ENCODE data around the gene FANCC. TPM values are rescaled to one million over a fixed set of nuclear protein-coding genes. Genes with fewer than 3 reads are reported as not detected.
A peak's percentile ranks its signal among the peaks of the same experiment; 100 is the strongest.

The FANCC gene
- total RNA-seq, 2 donors from 2014 or later, result 7.5 to 12.5 TPM

GRCh38 chr9:95089257-95090022, 228.1 kb downstream of the FANCC start:
- Histone ChIP-seq H3K9me3 (no peaks in the 10 kb centered on the region), H3K27me3 (no peaks in the 10 kb centered on the region), H3K27ac (peak overlapping the region; percentile 57 to 72 (median 68)), H3K4me1 (peaks cover 77% of the 10 kb centered on the region), H3K4me3 (no peak overlapping the region), H3K36me3 (replicated peaks in 1 of 2; ENCODE audit: insufficient read depth in 1 of 2, low read depth in 2 of 2) (peaks cover 0 to 6% of the 10 kb centered on the region in 2 donors)
- whole genome bisulfite sequencing, 2 donors, result 80 to 81% methylated on average over 16 of the region's 16 CpGs
- intact Hi-C loops (cut with DNase I), result no loop called here
- DNase-seq (peak in 2 of 4 donors; percentile 15), ATAC-seq (no peak)
- TF ChIP-seq CTCF (IDR thresholded peaks at IDR 0.05) (no peak), POLR2A (IDR thresholded peaks at IDR 0.05) (no peak)

- Histone ChIP-seq H3K27me3 (no peaks in the 10 kb centered on the region), H3K4me3 (no peak overlapping the region), H3K4me1 (peaks cover 70% of the 10 kb centered on the region), H3K36me3 (replicated peaks in 1 of 2; ENCODE audit: insufficient read depth in 1 of 2, low read depth in 2 of 2) (peaks cover 0 to 7% of the 10 kb centered on the region in 2 donors), H3K9me3 (no peaks in the 10 kb centered on the region), H3K27ac (peak overlapping the region in 3 of 4 donors; percentile 2 to 72 (median 7))
- 76 to 81% methylated on average over 15 to 25 of the region's 26 CpGs for WGBS, 2 donors
- DNase-seq (peak in 3 of 4 donors; percentile 5 to 15 (median 11)), ATAC-seq (no peak)
- intact Hi-C loops (cut with DNase I), result no loop called here
- TF ChIP-seq POLR2A (IDR thresholded peaks at IDR 0.05) (no peak), CTCF (IDR thresholded peaks at IDR 0.05) (no peak)
Observed at GRCh38 chr9:95088421-95089161, 228.9 kb downstream of the FANCC start.

DNA sequence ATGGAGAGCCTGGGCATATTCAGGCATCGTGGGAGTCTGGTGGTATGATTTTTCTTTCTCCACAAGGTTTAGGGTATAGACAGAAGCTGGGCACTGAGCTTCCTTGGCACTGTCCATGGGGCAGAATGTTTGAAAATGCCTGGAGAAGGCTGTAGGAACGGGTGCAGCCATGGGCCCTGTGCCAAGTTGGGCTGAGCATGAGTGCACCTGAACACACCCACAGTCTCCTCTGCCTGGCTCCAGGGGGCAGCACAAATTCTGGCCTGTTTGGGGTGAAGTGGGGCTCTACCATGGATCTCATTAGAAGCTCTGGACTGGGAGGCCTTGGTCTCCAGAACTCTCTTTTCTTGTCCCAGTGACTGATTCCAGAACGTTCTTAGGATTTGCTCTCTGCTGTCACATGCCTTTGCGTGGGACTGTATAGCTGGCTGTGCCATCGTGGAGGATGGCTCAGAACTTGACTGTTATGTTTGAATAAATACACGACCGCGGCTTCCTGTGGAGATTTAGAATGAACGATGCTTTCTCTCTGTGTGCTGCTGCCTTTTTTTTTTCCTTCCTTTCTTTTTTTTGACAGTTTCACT, 229.8 kb downstream of the FANCC start:
- Histone ChIP-seq H3K27me3 (no peaks in the 10 kb centered on the region), H3K9me3 (no peaks in the 10 kb centered on the region), H3K27ac (peak overlapping the region in 2 of 4 donors; percentile 26 to 34), H3K4me3 (no peak overlapping the region), H3K36me3 (replicated peaks in 1 of 2; ENCODE audit: insufficient read depth in 1 of 2, low read depth in 2 of 2) (peaks cover 0 to 13% of the 10 kb centered on the region in 2 donors), H3K4me1 (peaks cover 70% of the 10 kb centered on the region)
- DNase-seq (peak; percentile 62 to 83 (median 76)), ATAC-seq (peak; percentile 20)
- intact Hi-C loops (cut with DNase I), result no loop called here
- WGBS, 2 donors, result 62 to 66% methylated on average over 8 to 9 of the region's 9 CpGs
- TF ChIP-seq POLR2A (IDR thresholded peaks at IDR 0.05), result no peak
- peak in 4 of 7 experiments; percentile 12 to 29 (median 26) for TF ChIP-seq CTCF (IDR thresholded peaks at IDR 0.05)

DNA sequence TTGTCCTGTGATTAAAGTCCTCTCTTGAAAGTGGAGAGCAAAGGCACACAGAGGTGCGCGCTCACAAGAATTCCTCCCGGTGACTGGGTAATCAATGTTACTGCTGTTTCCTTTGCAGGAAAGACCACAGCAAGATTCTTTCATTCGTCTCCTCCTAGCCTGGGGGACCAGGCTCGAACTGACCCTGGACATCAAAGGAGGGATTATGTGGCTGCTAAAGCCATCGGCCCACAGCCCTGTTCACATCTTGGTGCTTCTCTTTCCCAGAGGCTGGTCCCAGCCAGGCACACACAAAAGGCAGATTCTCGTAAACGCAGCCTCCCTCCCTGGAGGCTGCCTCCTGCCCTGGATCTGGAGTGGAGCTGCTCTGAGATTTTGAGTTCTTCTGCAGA, 230.9 kb downstream of the FANCC start:
- DNase-seq, result peak in 2 of 4 donors; percentile 3 to 9
- H3K27me3 ChIP-seq, result no peaks in the 10 kb centered on the region
- H3K4me3 ChIP-seq, result no peak overlapping the region
- 79 to 86% methylated on average over 8 of the region's 8 CpGs for WGBS, 2 donors
- peak overlapping the region in 2 of 4 donors; percentile 19 to 34 for H3K27ac ChIP-seq
- peaks cover 58% of the 10 kb centered on the region for H3K4me1 ChIP-seq
- H3K9me3 ChIP-seq, result no peaks in the 10 kb centered on the region
- peaks cover 0 to 23% of the 10 kb centered on the region in 2 donors for H3K36me3 ChIP-seq (replicated peaks in 1 of 2; ENCODE audit: insufficient read depth in 1 of 2, low read depth in 2 of 2)
- no peak for TF ChIP-seq CTCF (IDR thresholded peaks at IDR 0.05)
- no peak for TF ChIP-seq POLR2A (IDR thresholded peaks at IDR 0.05)
- ATAC-seq, result no peak
- intact Hi-C loops (cut with DNase I), result no loop called here

All from body of pancreas (tissue), 4 donors.